H1 (cell line): Measurements from ENCODE around the gene ARHGAP27.

Experiments
- CBX8 ChIP-seq: fragments of 300-800, 300-1000 bp; sonication (generic); IDR thresholded peaks from 2 replicates; pipeline ENCODE4 v1.7.1; 2016; ENCODE audit warnings: low read depth, low read length, borderline replicate concordance
- EP300 ChIP-seq, 2 experiments: IDR thresholded peaks; 1 replicate in 1 of 2; 2 replicates in 1 of 2; pipeline ENCODE4 v1.6.1; 2011 to 2012; ENCODE audit warnings: low read depth in 2 of 2, low read length in 2 of 2, mild to moderate bottlenecking in 2 of 2, borderline replicate concordance in 1 of 2, inconsistent platforms in 1 of 2, moderate library complexity in 1 of 2
- EZH2 ChIP-seq: fragments of 200-600 bp; sonication (generic); IDR thresholded peaks from 2 replicates; pipeline ENCODE4 v1.7.1; 2012; ENCODE audit warnings: low read depth, mild to moderate bottlenecking, moderate library complexity, low read length, inconsistent platforms; ENCODE audit not compliant: severe bottlenecking
- GTF2F1 ChIP-seq: IDR thresholded peaks from 2 replicates; pipeline ENCODE4 v1.6.1; 2012; ENCODE audit warnings: low read depth, low read length, improper control_type of control experiment, borderline replicate concordance
- JUN ChIP-seq: IDR thresholded peaks from 2 replicates; pipeline ENCODE4 v1.6.1; 2011; ENCODE audit warnings: low read depth, mild to moderate bottlenecking, improper control_type of control experiment, low read length
- NRF1 ChIP-seq: IDR thresholded peaks from 2 replicates; pipeline ENCODE4 v1.6.1; 2011; ENCODE audit warnings: mild to moderate bottlenecking, low read depth, low read length, improper control_type of control experiment
- POLR2A ChIP-seq, 2 experiments: IDR thresholded peaks; 1 replicate in 1 of 2; 2 replicates in 1 of 2; pipeline ENCODE4 v1.6.1; 2011; ENCODE audit warnings: low read depth in 2 of 2, low read length in 2 of 2, mild to moderate bottlenecking in 2 of 2; ENCODE audit errors: control extremely low read depth in 1 of 2
- POLR2AphosphoS5 ChIP-seq: IDR thresholded peaks from 2 replicates; pipeline ENCODE4 v1.6.1; 2011; ENCODE audit warnings: low read depth, low read length
- RAD21 ChIP-seq, 2 experiments: IDR thresholded peaks in 1 of 2; conservative IDR thresholded peaks in 1 of 2; 2 replicates each; pipeline ENCODE4 v1.6.1; 2011; ENCODE audit warnings: low read depth in 2 of 2, low read length in 2 of 2, improper control_type of control experiment in 1 of 2, inconsistent platforms in 1 of 2, mild to moderate bottlenecking in 1 of 2, moderate library complexity in 1 of 2
- SIN3A ChIP-seq, 2 experiments: IDR thresholded peaks in 1 of 2; conservative IDR thresholded peaks in 1 of 2; 2 replicates each; pipeline ENCODE4 v1.6.1; 2011 to 2012; ENCODE audit warnings: low read length in 2 of 2, improper control_type of control experiment in 1 of 2, low read depth in 1 of 2, mild to moderate bottlenecking in 1 of 2
- SP1 ChIP-seq: IDR thresholded peaks from 2 replicates; pipeline ENCODE4 v1.6.1; 2011; ENCODE audit warnings: low read depth, low read length
- SUZ12 ChIP-seq: fragments of 200-600 bp; sonication (generic); IDR thresholded peaks from 2 replicates; pipeline ENCODE4 v1.6.1; 2012; ENCODE audit warnings: mild to moderate bottlenecking, inconsistent platforms, low read length, moderate library complexity, mixed read lengths
- TF ChIP-seq, protein P1 (sequence below), 3 experiments: IDR thresholded peaks; 1 replicate in 2 of 3; 2 replicates in 1 of 3; pipeline versions ENCODE4 v1.5.1 to v1.6.1; 2011; ENCODE audit warnings: low read length in 3 of 3, mild to moderate bottlenecking in 3 of 3, inconsistent platforms in 2 of 3, low read depth in 1 of 3, moderate library complexity in 1 of 3; ENCODE audit not compliant: insufficient read depth in 1 of 3; ENCODE audit errors: control extremely low read depth in 1 of 3
- TF ChIP-seq, protein P2 (sequence below): IDR thresholded peaks from 2 replicates; pipeline ENCODE4 v1.6.1; 2011; ENCODE audit warnings: low read length, improper control_type of control experiment

DNA sequence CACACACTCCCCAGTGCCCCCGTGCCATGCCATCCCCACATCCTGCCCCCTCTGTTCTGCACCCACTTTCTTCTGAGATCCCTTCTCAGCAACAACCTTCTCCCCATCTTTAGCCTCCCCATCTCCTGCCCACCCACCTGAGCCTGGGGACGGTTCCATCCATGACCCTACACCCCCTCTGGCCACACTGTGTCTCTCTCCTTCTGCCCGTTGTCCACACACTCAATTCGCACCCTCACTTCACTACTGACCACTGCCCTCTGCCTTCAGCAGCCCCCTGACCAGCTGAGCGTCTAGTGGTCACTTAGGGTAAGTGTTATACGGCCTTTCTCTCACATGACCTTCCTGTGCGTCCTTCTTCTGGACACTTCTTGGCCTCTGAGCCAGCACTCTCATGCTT lies 6.1 kb downstream of the ARHGAP27 start:
- TF ChIP-seq GTF2F1, result no peak
- no peak for TF ChIP-seq EP300 (IDR thresholded peaks at IDR 0.05; ENCODE audit: borderline replicate concordance in 1 of 2, low read depth in 2 of 2, low read length in 2 of 2)
- TF ChIP-seq, protein P1, sequence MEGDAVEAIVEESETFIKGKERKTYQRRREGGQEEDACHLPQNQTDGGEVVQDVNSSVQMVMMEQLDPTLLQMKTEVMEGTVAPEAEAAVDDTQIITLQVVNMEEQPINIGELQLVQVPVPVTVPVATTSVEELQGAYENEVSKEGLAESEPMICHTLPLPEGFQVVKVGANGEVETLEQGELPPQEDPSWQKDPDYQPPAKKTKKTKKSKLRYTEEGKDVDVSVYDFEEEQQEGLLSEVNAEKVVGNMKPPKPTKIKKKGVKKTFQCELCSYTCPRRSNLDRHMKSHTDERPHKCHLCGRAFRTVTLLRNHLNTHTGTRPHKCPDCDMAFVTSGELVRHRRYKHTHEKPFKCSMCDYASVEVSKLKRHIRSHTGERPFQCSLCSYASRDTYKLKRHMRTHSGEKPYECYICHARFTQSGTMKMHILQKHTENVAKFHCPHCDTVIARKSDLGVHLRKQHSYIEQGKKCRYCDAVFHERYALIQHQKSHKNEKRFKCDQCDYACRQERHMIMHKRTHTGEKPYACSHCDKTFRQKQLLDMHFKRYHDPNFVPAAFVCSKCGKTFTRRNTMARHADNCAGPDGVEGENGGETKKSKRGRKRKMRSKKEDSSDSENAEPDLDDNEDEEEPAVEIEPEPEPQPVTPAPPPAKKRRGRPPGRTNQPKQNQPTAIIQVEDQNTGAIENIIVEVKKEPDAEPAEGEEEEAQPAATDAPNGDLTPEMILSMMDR (IDR thresholded peaks at IDR 0.05; ENCODE audit: control extremely low read depth in 1 of 3, insufficient read depth in 1 of 3, low read depth in 1 of 3, low read length in 3 of 3), result no peak
- TF ChIP-seq NRF1, result no peak
- TF ChIP-seq, protein P2, sequence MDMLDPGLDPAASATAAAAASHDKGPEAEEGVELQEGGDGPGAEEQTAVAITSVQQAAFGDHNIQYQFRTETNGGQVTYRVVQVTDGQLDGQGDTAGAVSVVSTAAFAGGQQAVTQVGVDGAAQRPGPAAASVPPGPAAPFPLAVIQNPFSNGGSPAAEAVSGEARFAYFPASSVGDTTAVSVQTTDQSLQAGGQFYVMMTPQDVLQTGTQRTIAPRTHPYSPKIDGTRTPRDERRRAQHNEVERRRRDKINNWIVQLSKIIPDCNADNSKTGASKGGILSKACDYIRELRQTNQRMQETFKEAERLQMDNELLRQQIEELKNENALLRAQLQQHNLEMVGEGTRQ, result no peak
- TF ChIP-seq SP1, result no peak
- no peak for TF ChIP-seq EZH2
- no peak for TF ChIP-seq POLR2AphosphoS5
- TF ChIP-seq RAD21 (IDR thresholded peaks at IDR 0.05 in 1 of 2, conservative IDR thresholded peaks at IDR 0.05 in 1 of 2; ENCODE audit: low read depth in 2 of 2, low read length in 2 of 2), result no peak
- TF ChIP-seq CBX8, result no peak
- TF ChIP-seq JUN, result no peak
- no peak for TF ChIP-seq SUZ12
- TF ChIP-seq SIN3A (conservative IDR thresholded peaks at IDR 0.05 in 1 of 2, IDR thresholded peaks at IDR 0.05 in 1 of 2; ENCODE audit: low read depth in 1 of 2, low read length in 2 of 2), result no peak
- TF ChIP-seq POLR2A (IDR thresholded peaks at IDR 0.05; ENCODE audit: control extremely low read depth in 1 of 2, low read depth in 2 of 2, low read length in 2 of 2), result no peak
